Measurements from ENCODE around the gene SLC8A2. TPM values are rescaled to one million over a fixed set of nuclear protein-coding genes. Genes with fewer than 3 reads are reported as not detected.

Gene SLC8A2
- total and polyA plus RNA-seq, 2 of the 8 experiments (the other 6 are each of a cell fraction or from before 2014, with no cell fraction given): 7.3 to 12.4 TPM

Other genes starting within 250 kb of the SLC8A2 start
- 21.6 and 23.3 TPM in 2 replicates for gene BBC3, start 240.7 kb downstream of the SLC8A2 start, total RNA-seq (2021; fragmentation: NEBNext Ultra II Directional; extraction: Animal tissue kit (Norgen Biotek cat#: 25700))
- gene BBC3, start 240.7 kb downstream of the SLC8A2 start, polyA plus RNA-seq (2011; rRNA removed): 13.2 and 26.4 TPM in 2 replicates
- 25.7 and 29.8 TPM in 2 replicates for gene CCDC9, start 215.4 kb downstream of the SLC8A2 start, total RNA-seq (2021; fragmentation: NEBNext Ultra II Directional; extraction: Animal tissue kit (Norgen Biotek cat#: 25700))
- 3.7 and 7.0 TPM in 2 replicates for gene CCDC9, start 215.4 kb downstream of the SLC8A2 start, polyA plus RNA-seq (2011; rRNA removed)
- 3.4 and 4.4 TPM in 2 replicates for gene INAFM1, start 197.0 kb downstream of the SLC8A2 start, total RNA-seq (2021; fragmentation: NEBNext Ultra II Directional; extraction: Animal tissue kit (Norgen Biotek cat#: 25700))
- 2.6 and 3.9 TPM in 2 replicates for gene INAFM1, start 197.0 kb downstream of the SLC8A2 start, polyA plus RNA-seq (2011; rRNA removed)
- 0.21 TPM in 1 of 2 replicates, not detected in the other for gene C5AR1, start 162.0 kb downstream of the SLC8A2 start, total RNA-seq (2021; fragmentation: NEBNext Ultra II Directional; extraction: Animal tissue kit (Norgen Biotek cat#: 25700))
- gene C5AR1, start 162.0 kb downstream of the SLC8A2 start, polyA plus RNA-seq (2011; rRNA removed): 0.20 and 0.33 TPM in 2 replicates
- 0.15 TPM in 1 of 2 replicates, not detected in the other for gene C5AR2, start 139.7 kb downstream of the SLC8A2 start, total RNA-seq (2021; fragmentation: NEBNext Ultra II Directional; extraction: Animal tissue kit (Norgen Biotek cat#: 25700))
- 0.06 and 0.08 TPM in 2 replicates for gene C5AR2, start 139.7 kb downstream of the SLC8A2 start, polyA plus RNA-seq (2011; rRNA removed)
- 24.1 and 24.3 TPM in 2 replicates for gene DHX34, start 122.6 kb downstream of the SLC8A2 start, total RNA-seq (2021; fragmentation: NEBNext Ultra II Directional; extraction: Animal tissue kit (Norgen Biotek cat#: 25700))
- gene DHX34, start 122.6 kb downstream of the SLC8A2 start, polyA plus RNA-seq (2011; rRNA removed): 17.5 and 27.2 TPM in 2 replicates
- 27.4 and 28.2 TPM in 2 replicates for gene MEIS3, start 52.4 kb downstream of the SLC8A2 start, total RNA-seq (2021; fragmentation: NEBNext Ultra II Directional; extraction: Animal tissue kit (Norgen Biotek cat#: 25700))
- 24.5 and 34.0 TPM in 2 replicates for gene MEIS3, start 52.4 kb downstream of the SLC8A2 start, polyA plus RNA-seq (2011; rRNA removed)
- gene KPTN, start 12.3 kb upstream of the SLC8A2 start, total RNA-seq (2021; fragmentation: NEBNext Ultra II Directional; extraction: Animal tissue kit (Norgen Biotek cat#: 25700)): 23.6 and 28.0 TPM in 2 replicates
- 31.3 and 45.2 TPM in 2 replicates for gene KPTN, start 12.3 kb upstream of the SLC8A2 start, polyA plus RNA-seq (2011; rRNA removed)
- gene NAPA, start 43.2 kb upstream of the SLC8A2 start, total RNA-seq (2021; fragmentation: NEBNext Ultra II Directional; extraction: Animal tissue kit (Norgen Biotek cat#: 25700)): 58.3 and 58.5 TPM in 2 replicates
- gene NAPA, start 43.2 kb upstream of the SLC8A2 start, polyA plus RNA-seq (2011; rRNA removed): 78.2 and 101 TPM in 2 replicates
- gene ZNF541, start 101.3 kb upstream of the SLC8A2 start, total RNA-seq (2021; fragmentation: NEBNext Ultra II Directional; extraction: Animal tissue kit (Norgen Biotek cat#: 25700)): 0.50 TPM in 1 of 2 replicates, not detected in the other
- gene ZNF541, start 101.3 kb upstream of the SLC8A2 start, polyA plus RNA-seq (2011; rRNA removed): 0.05 and 0.11 TPM in 2 replicates
- 29.2 and 30.0 TPM in 2 replicates for gene BICRA, start 137.2 kb upstream of the SLC8A2 start, total RNA-seq (2021; fragmentation: NEBNext Ultra II Directional; extraction: Animal tissue kit (Norgen Biotek cat#: 25700))
- gene BICRA, start 137.2 kb upstream of the SLC8A2 start, polyA plus RNA-seq (2011; rRNA removed): 1.5 and 3.8 TPM in 2 replicates
- gene EHD2, start 241.5 kb upstream of the SLC8A2 start, total RNA-seq (2021; fragmentation: NEBNext Ultra II Directional; extraction: Animal tissue kit (Norgen Biotek cat#: 25700)): 13.0 and 14.3 TPM in 2 replicates
- 4.5 and 12.4 TPM in 2 replicates for gene EHD2, start 241.5 kb upstream of the SLC8A2 start, polyA plus RNA-seq (2011; rRNA removed)